K562 (cell line): ENCODE results near the gene RASGRP4. TPM values are rescaled to one million over a fixed set of nuclear protein-coding genes. Genes with fewer than 3 reads are reported as not detected.
A peak's percentile ranks its signal among the peaks of the same experiment; 100 is the strongest.

Experiments
- CCAR2 ChIP-seq: fragments of 200-400 bp; formaldehyde crosslinking; IDR thresholded peaks from 2 replicates; pipeline ENCODE4 v1.6.1; 2017; ENCODE audit warnings: mild to moderate bottlenecking, low read depth, low read length
- CREM ChIP-seq: IDR thresholded peaks from 2 replicates; pipeline ENCODE4 v1.6.1; 2014; ENCODE audit warnings: antibody characterized with exemption, low read depth
- CTBP1 ChIP-seq: fragments of 450-650 bp; IDR thresholded peaks from 2 replicates; pipeline ENCODE4 v1.6.1; 2016; ENCODE audit warnings: borderline replicate concordance
- CTCF ChIP-seq, 3 experiments: IDR thresholded peaks in 2 of 3; conservative IDR thresholded peaks in 1 of 3; 2 replicates each; pipeline ENCODE4 v1.5.1; 2011 to 2012; ENCODE audit warnings: low read length in 3 of 3, mild to moderate bottlenecking in 3 of 3, control low read depth in 2 of 3, improper control_type of control experiment in 1 of 3, inconsistent platforms in 1 of 3, low read depth in 1 of 3, mixed read lengths in 1 of 3, moderate library complexity in 1 of 3; ENCODE audit not compliant: insufficient read depth in 2 of 3
- HOMEZ ChIP-seq: fragments of 250-450 bp; sonication (Bioruptor Pico); IDR thresholded peaks from 2 replicates; pipeline ENCODE4 v1.4.0; 2020; ENCODE audit warnings: mild to moderate bottlenecking, moderate library complexity
- L3MBTL2 ChIP-seq: fragments of 450-650 bp; IDR thresholded peaks from 2 replicates; pipeline ENCODE4 v1.6.1; 2016; ENCODE audit warnings: mild to moderate bottlenecking, moderate library complexity
- NR2C1 ChIP-seq, 2 experiments: fragments of 450-650 bp; IDR thresholded peaks; 2 replicates each; pipeline ENCODE4 v1.6.1; 2017; ENCODE audit warnings: mild to moderate bottlenecking in 2 of 2, antibody characterized with exemption in 1 of 2, inconsistent platforms in 1 of 2, missing compliant biosample characterization in 1 of 2, missing genetic modification characterization in 1 of 2
- NRF1 ChIP-seq, 2 experiments: fragments of 450-650 bp; IDR thresholded peaks in 1 of 2; conservative IDR thresholded peaks in 1 of 2; 2 replicates each; pipeline ENCODE4 v1.6.1; 2014; ENCODE audit warnings: mild to moderate bottlenecking in 2 of 2
- PCBP1 ChIP-seq: fragments of 200-400 bp; formaldehyde crosslinking; IDR thresholded peaks from 2 replicates; pipeline ENCODE4 v1.6.1; 2018; ENCODE audit warnings: mild to moderate bottlenecking, low read depth, low read length; ENCODE audit not compliant: poor library complexity, severe bottlenecking
- PHF8 ChIP-seq: fragments of 200-600 bp; sonication (generic); IDR thresholded peaks from 2 replicates; pipeline ENCODE4 v1.6.1; 2012; ENCODE audit warnings: mixed run types, mild to moderate bottlenecking, inconsistent platforms, low read length, moderate library complexity, borderline replicate concordance
- PHTF2 ChIP-seq: fragments of 250-450 bp; sonication (Bioruptor Pico); IDR thresholded peaks from 2 replicates; pipeline ENCODE4 v1.5.0; 2021; ENCODE audit warnings: mild to moderate bottlenecking
- RBFOX2 ChIP-seq: fragments of 200-400 bp; formaldehyde crosslinking; IDR thresholded peaks from 2 replicates; pipeline ENCODE4 v1.6.1; 2017; ENCODE audit warnings: low read depth, mild to moderate bottlenecking, low read length, moderate library complexity
- ZBTB33 ChIP-seq: sonication (generic); formaldehyde crosslinking; IDR thresholded peaks from 2 replicates; pipeline ENCODE4 v1.8.1; 2023; ENCODE audit warnings: mild to moderate bottlenecking, missing genetic modification reagents
- polyA plus RNA-seq, 8 experiments: library from polyadenylated mRNA; depleted of rRNA in 4 of 8; stranded (reverse) in 5 of 8; unstranded in 3 of 8; fragments of >200 nt; fragmentation: Nextera tagmentation in 2 of 8; fragmentation: Illumina TruSeq in 1 of 8; extraction: Ambion mirVana in 2 of 8; extraction: Trizol in 1 of 8; gene quantifications; 2 replicates each; pipeline versions ENCODE4 v1.2.1 to v1.2.3, GENCODE V29; 2011 to 2014; ENCODE audit warnings: inconsistent platforms in 1 of 8, missing spikeins in 1 of 8
- total RNA-seq, 7 experiments: library from RNA; depleted of rRNA in 6 of 7; stranded (reverse); fragments of >200 nt in 6 of 7; fragmentation: Illumina TruSeq in 2 of 7; extraction: Trizol in 2 of 7; gene quantifications; 2 replicates each; pipeline versions ENCODE4 v1.2.1 to v1.2.3, GENCODE V29; 2011 to 2021; ENCODE audit warnings: low replicate concordance in 1 of 7
- TF ChIP-seq, protein P1 (sequence below): sonication (generic); formaldehyde crosslinking; IDR thresholded peaks from 2 replicates; pipeline ENCODE4 v1.8.0; 2022; ENCODE audit warnings: mild to moderate bottlenecking, missing genetic modification reagents
- TF ChIP-seq, protein P2 (sequence below), 2 experiments: IDR thresholded peaks; 2 replicates each; pipeline ENCODE4 v1.6.1; 2011; ENCODE audit warnings: borderline replicate concordance in 1 of 2, control low read depth in 1 of 2, low read depth in 1 of 2, low read length in 1 of 2, mild to moderate bottlenecking in 1 of 2, mixed read lengths in 1 of 2, moderate library complexity in 1 of 2; ENCODE audit not compliant: insufficient read depth in 1 of 2, insufficient read length in 1 of 2, poor library complexity in 1 of 2, severe bottlenecking in 1 of 2; ENCODE audit errors: extremely low read depth in 1 of 2

RASGRP4 gene
- total and polyA plus RNA-seq, 9 of the 15 experiments (the other 6 are each of a cell fraction or from before 2014, with no cell fraction given): 0.39 to 4.6 (median 3.8) TPM

DNA sequence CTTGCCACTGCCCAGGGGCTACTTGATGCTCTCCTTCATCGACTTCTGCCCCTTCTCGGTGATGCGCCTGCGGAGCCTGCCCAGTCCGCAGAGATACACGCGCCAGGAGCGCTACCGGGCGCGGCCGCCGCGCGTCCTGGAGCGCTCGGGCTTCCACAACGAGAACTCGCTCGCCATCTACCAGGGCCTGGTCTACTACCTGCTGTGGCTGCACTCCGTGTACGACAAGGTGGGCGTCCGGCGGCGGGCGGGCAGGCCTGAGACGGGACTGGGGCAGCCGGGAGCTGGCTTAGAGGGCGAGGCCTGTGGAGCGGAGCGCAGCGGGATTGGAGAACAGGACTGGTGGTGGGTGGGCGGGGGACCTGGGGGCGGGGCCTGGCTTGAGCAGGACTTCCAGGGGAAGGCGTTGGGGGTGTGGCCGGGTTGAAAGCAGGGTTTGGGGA is 64.4 kb downstream of the RASGRP4 start (continued):
- TF ChIP-seq CREM (0 out of 2 replicates have a peak, but pooled peaks have one; percentile 14), RBFOX2 (peak; percentile 9; the same call in 1 of the 2 replicates), NR2C1 (IDR thresholded peaks at IDR 0.05) (no peak), NR2C1 (tag; IDR thresholded peaks at IDR 0.05) (no peak), ZBTB33 (CRISPR knock-in tag) (no peak), L3MBTL2 (peak; percentile 8; the same call in 1 of the 2 replicates), PCBP1 (peak; percentile 8), CTCF (IDR thresholded peaks at IDR 0.05 in 2 of 3, conservative IDR thresholded peaks at IDR 0.05 in 1 of 3; ENCODE audit: insufficient read depth in 2 of 3, low read depth in 1 of 3, low read length in 3 of 3) (peak; percentile 3 to 54 (median 34); a peak in 2 of 6 replicates), PHF8 (peak; percentile 27; the same call in 1 of the 2 replicates), NRF1 (conservative IDR thresholded peaks at IDR 0.05 in 1 of 2, IDR thresholded peaks at IDR 0.05 in 1 of 2) (peak; percentile 70 to 77), PHTF2 (CRISPR knock-in tag) (no peak), CTBP1 (peak; percentile 74), CCAR2 (no peak), HOMEZ (CRISPR knock-in tag) (no peak)
- TF ChIP-seq, protein P1, sequence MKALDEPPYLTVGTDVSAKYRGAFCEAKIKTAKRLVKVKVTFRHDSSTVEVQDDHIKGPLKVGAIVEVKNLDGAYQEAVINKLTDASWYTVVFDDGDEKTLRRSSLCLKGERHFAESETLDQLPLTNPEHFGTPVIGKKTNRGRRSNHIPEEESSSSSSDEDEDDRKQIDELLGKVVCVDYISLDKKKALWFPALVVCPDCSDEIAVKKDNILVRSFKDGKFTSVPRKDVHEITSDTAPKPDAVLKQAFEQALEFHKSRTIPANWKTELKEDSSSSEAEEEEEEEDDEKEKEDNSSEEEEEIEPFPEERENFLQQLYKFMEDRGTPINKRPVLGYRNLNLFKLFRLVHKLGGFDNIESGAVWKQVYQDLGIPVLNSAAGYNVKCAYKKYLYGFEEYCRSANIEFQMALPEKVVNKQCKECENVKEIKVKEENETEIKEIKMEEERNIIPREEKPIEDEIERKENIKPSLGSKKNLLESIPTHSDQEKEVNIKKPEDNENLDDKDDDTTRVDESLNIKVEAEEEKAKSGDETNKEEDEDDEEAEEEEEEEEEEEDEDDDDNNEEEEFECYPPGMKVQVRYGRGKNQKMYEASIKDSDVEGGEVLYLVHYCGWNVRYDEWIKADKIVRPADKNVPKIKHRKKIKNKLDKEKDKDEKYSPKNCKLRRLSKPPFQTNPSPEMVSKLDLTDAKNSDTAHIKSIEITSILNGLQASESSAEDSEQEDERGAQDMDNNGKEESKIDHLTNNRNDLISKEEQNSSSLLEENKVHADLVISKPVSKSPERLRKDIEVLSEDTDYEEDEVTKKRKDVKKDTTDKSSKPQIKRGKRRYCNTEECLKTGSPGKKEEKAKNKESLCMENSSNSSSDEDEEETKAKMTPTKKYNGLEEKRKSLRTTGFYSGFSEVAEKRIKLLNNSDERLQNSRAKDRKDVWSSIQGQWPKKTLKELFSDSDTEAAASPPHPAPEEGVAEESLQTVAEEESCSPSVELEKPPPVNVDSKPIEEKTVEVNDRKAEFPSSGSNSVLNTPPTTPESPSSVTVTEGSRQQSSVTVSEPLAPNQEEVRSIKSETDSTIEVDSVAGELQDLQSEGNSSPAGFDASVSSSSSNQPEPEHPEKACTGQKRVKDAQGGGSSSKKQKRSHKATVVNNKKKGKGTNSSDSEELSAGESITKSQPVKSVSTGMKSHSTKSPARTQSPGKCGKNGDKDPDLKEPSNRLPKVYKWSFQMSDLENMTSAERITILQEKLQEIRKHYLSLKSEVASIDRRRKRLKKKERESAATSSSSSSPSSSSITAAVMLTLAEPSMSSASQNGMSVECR: peak; percentile 14; the same call in 1 of the 2 replicates
- TF ChIP-seq, protein P2, sequence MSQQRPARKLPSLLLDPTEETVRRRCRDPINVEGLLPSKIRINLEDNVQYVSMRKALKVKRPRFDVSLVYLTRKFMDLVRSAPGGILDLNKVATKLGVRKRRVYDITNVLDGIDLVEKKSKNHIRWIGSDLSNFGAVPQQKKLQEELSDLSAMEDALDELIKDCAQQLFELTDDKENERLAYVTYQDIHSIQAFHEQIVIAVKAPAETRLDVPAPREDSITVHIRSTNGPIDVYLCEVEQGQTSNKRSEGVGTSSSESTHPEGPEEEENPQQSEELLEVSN (IDR thresholded peaks at IDR 0.05; ENCODE audit: borderline replicate concordance in 1 of 2, extremely low read depth in 1 of 2, insufficient read depth in 1 of 2, insufficient read length in 1 of 2, low read depth in 1 of 2, low read length in 1 of 2, poor library complexity in 1 of 2, severe bottlenecking in 1 of 2): peak in 1 of 2 experiments; percentile 35
